GM21528 (cell line): Measurements from ENCODE around the gene CCDC88B.
A peak's percentile ranks its signal among the peaks of the same experiment; 100 is the strongest.
"Not testable (repeated sequence)": the region's sequence is repeated elsewhere in the genome, so short reads cannot be mapped to it uniquely, and the experiment has no call there.

Experiments used
- ATAC-seq: cut with Tn5 transposase; IDR thresholded peaks from one replicate; pipeline ENCODE4 v1.9.1; 2021; ENCODE audit warnings: mild to moderate bottlenecking, moderate library complexity; ENCODE audit not compliant: unreplicated experiment, low FRiP score

Gene CCDC88B

DNA sequence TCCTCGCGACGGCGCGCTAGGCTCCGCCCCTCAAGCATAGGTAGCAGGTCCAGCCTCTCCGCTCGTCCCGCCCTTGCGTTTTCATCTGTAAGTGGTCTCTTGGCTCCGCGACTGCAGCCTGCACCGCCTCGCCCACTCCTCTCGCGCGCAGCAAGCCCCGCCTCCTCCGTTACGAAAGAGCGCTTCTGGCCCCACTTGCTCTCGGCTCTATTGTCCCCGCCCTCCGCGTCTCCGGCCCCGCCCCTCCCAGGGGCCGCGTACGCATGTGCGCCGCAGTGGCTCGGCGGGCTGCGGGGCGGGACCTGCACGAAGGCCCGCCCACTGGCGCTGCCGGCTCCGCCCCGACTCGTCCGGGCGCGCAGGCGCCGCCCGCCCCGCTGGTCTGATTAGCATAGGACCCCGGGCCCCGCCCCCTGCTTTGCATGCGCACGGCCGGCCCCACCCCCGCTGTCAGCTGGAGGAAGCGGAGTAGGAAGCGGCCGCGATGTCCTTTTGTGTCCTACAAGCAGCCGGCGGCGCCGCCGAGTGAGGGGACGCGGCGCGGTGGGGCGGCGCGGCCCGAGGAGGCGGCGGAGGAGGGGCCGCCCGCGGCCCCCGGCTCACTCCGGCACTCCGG, 34.8 kb upstream of the CCDC88B start, which contains the start of gene ESRRA:
ESRRA (plus strand) TSS at position 450 of the 616 bp plus-strand sequence. CDS start 1,656 bp downstream, outside the sequence.
- ATAC-seq, result peak; percentile 65

DNA sequence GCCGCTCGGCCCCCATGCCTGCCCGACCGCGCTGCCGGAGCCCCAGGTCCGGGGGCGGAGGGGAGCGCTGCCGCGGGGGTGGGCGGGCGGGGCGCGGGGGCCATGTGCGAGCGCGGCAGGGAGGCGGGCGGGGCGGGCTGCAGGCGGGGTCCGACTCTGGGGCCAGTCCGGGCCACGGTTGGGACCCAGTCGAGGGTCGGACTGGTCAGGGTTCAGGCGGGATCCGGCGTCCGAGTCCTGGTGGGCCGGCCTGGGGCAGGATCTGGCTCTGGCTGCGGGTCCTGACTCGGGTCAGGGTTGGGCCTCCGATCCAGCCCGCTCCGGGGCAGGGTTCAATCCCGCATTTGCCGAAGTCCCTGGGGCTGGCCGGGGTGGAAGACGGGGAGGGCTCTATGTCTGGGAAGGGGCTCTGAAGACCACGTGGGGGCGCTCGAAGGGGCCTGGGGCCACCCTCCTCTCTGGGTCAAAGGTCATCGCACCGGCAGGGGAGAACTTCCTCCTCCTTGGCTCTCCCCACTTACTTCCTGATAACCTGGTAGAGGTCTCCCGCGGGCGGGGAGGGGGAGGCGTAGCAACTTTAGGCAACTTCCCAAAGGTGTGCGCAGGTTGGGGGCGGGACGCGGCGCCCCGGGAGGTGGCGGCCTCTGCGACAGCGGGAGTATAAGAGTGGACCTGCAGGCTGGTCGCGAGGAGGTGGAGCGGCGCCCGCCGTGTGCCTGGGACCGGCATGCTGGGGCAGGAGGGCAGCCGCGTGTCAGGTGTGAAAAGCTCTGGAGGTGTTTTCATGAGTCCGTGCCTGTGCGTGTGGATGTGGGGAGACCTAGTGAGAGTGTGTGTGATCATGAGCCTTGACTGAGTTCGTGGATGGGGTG, 34.1 kb upstream of the CCDC88B start:
- peak; percentile 37 for ATAC-seq

DNA sequence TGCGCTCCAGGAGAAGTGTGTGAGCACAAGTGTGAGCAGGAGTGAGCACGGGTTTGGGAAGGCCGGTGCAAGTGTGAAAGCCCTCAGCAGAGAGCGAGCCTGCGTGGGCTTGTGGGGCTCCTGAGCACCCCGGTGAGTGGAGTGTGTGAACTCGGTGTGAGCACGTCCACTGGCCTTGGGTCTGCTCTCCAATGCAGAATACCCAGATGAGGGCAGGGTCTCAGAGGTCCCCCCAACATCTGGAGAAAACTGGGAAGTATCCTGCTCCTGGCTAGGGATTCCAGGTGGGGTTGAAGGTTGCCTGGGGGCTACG, 33.5 kb upstream of the CCDC88B start:
- no peak for ATAC-seq

GRCh38 chr11:64306876-64307622, 33.0 kb upstream of the CCDC88B start:
- no peak for ATAC-seq

GRCh38 chr11:64307795-64308194, 32.2 kb upstream of the CCDC88B start:
- ATAC-seq, result not testable (repeated sequence)

- no peak for ATAC-seq
Measured at GRCh38 chr11:64312947-64313346, 27.1 kb upstream of the CCDC88B start.

DNA sequence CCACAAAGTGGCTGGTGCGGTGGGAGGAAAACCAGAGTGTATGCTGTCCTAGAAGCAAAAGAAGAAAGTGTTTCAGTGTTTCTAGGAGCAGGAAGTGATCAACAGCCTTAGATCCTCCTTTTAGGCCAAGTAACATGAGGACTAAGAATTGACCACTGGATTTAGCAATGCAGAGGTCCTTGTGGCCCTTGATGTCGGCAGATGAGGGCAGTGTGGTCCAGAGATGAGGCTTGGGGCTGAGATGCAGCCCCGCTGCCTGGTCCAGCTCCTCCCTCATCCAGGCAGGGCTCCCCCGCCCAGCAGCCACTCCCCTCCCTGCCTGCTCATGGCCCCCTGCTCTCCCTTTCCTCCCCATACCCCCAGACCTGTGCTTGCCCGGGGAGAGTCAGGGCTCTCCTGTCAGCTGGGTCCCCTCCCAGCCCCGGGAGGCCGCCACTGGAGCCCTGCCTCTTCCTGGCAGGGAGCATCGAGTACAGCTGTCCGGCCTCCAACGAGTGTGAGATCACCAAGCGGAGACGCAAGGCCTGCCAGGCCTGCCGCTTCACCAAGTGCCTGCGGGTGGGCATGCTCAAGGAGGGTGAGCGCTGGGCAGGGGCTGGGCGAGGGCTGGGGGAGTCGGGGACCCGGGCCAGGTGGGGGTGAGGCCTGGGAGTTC, 26.4 kb upstream of the CCDC88B start:
- ATAC-seq, result no peak

DNA sequence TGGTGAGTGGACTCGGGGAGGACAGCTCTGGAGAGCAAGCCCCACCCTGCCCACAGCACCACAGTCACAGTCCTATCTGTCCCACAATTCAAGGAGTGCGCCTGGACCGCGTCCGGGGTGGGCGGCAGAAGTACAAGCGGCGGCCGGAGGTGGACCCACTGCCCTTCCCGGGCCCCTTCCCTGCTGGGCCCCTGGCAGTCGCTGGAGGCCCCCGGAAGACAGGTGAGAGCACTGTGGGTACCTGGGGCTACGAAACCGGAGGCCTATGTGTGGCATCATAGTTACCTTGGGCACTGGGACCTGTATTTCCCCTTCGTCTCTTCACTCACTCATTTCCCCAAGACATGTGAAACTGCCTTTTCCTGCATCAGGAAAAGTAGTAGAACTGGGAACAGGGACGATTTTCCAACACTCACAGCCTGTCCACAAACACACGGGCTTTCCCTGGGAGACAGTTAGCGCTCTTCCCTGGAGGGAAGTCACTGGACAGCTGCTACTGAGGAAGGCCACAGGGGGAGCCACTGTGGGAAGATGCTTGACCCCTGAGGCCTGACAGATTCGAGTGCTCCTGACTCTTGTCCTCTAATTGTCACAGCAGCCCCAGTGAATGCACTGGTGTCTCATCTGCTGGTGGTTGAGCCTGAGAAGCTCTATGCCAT, 25.7 kb upstream of the CCDC88B start:
- ATAC-seq, result no peak

- no peak for ATAC-seq
Measured at GRCh38 chr11:64314805-64315561, 25.0 kb upstream of the CCDC88B start.

GRCh38 chr11:64315667-64316526, 24.1 kb upstream of the CCDC88B start:
- not testable (repeated sequence) for ATAC-seq

DNA sequence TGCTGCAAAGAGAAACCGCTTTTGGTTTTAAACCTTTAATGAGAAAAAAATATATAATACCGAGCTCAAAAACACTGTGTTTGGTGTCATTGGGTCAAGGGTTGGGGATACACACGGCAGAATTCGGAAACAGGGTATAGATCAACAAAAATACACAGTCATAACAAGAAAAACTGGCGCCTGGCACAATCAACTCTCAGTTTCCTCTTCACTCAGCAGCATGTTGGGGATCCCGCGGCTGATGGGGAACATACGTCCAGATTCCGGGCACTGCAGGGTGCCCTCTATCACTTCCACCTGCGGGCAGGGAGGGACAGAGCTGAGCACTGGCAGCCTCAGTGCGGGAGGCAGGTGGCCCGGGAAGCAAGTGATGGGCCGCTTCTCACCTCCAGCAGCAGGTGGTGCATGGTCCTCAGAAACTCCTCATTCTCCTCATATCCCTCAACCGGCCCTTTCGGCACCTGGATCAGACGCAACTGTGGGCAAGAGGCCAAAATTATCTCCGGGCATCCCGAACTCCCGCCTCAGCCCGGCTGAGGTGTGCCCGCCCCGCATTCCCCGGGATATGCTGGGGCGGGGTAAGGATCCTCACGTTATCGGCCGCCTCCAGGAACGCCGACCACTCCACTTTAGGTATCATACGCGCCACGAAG, 23.2 kb upstream of the CCDC88B start:
- no peak for ATAC-seq

DNA sequence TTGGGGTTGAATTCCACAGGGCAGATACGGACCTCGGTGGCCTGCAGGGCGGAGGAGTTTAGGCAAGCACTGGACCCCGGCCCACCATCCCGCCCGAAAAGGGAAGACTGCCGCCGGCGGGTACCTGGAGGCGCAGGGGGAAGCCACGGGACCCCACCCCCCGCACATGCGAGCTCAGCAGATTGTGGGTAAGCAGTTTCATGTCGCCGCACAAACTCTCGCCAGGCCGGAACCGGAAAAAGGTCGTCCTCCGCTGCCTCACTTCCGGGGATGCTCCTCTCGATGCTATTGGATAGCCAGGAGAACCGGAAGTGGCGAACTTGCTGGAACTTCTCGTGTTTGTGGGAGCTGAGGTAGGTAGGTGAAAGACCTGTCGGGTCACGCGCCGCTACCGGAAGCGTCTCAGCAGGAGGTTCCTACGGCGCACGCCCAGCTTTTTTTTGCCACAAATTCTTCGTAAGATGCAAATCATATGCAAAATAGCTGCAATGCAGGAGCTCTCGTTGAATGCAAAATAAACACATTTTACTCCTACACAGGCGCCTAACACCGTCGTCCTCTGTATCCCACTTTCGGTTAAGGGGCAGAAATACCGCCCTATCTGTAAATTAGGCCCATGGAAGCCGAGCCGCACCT, 22.6 kb upstream of the CCDC88B start, which contains the start of gene TRMT112:
TRMT112 (minus strand) TSS at position 235 of the 636 bp plus-strand sequence; CDS start at position 202, 33 bp downstream.
- ATAC-seq, result peak; percentile 50

- peak; percentile 63 for ATAC-seq
Measured at GRCh38 chr11:64317961-64318765, 21.8 kb upstream of the CCDC88B start, which contains the start of gene PRDX5. Gene PRDX5, plus strand, starts transcription at chr11:64318121. Its CDS starts 95 bp downstream, at chr11:64318216.

DNA sequence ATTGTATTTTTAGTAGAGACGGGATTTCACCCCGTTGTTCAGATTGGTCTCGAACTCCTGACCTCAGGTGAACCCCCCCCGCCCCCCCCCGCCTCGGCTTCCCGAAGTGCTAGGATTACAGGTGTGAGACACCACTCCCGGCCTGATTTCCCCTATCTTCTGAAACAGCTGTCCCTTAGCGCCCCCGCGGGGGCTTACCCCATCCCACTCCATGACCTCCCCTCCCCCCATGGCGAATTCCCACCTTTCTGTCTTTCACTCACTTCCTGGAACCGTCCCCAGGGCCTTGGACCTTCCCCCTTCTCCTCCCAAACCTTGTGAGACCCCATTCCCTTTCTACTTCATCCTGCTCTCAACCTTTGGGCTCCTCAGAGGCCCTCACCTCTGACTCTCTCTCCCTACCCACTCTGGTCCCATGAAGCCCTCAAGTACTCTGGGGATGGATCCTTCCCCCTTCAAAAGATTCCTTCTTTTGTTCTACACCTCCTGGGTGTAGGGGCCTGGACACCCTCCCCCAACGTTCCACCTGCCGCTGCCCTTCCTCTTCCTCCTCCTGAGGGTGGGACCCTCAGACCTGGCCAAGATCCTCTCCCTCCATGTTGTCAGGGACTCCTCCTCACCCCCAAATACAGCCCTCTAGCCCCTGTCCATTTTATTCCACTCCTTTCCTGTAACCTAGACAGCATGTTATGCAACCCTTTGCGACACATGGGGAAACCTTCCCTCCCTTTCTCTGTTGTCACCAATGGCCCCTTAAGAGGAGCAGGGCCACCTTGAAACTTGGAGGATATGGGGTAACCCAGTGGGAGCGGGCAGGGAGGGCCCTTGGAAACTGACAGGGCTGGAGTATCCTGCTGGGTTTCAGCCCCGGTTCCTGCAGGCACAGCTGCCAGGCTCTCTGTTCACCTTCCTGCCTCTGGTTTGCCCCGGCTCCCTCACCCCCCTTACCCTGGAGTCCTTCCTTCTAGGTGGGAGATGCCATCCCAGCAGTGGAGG, 20.9 kb upstream of the CCDC88B start:
- ATAC-seq, result no peak

- no peak for ATAC-seq
Measured at GRCh38 chr11:64320556-64320955, 19.4 kb upstream of the CCDC88B start.
